HG02884 (cell line): ENCODE results near the gene SCD5.

Experiments
- ATAC-seq: cut with Tn5 transposase; IDR thresholded peaks from one replicate; pipeline ENCODE4 v1.9.1; 2021; ENCODE audit warnings: mild to moderate bottlenecking, moderate library complexity; ENCODE audit not compliant: unreplicated experiment

SCD5 gene

DNA sequence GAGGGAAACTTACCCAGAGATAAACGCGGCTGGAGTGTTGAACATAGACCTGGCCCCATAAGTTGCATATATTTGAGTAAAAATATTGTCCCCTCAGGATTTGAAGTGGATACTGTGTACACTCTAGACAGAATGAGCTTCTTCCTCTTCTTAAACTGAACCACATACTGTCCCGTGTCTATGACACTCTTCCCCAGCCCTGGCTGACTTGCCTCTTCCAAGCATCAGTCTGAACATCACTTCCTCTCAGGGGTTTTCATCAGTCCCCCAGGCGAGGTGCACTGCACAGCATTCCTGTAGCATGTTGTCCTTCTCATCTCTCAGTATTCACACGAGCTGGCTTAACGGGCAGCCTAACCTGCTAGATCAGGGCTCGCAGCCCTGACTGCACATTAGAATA lies 156.3 kb downstream of the SCD5 start:
- ATAC-seq = no peak

GRCh38 chr4:82640540-82640939 lies 158.1 kb downstream of the SCD5 start:
- ATAC-seq = no peak

GRCh38 chr4:82639971-82640370 lies 158.6 kb downstream of the SCD5 start:
- ATAC-seq = no peak

DNA sequence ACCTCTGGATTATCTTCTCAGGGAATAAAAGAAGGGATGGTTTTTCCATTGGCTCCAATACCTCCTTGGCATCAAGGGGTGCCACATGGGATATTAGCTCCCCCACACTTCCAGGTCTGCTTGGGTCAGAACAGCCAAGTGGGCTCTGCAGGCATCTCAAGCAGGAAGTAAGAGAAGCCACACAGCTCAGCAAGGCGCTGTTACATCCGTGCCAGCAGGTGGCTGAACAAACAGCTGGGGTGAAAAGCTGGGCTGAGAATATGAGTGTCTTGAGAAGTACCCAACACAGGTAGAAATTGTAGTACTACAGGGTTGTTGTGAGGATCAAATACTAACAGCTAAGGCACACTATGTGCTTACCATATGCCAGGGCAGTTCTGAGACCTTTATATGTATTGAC lies 160.1 kb downstream of the SCD5 start:
- ATAC-seq = no peak

- ATAC-seq = no peak
Observed at GRCh38 chr4:82630079-82630478, 168.5 kb downstream of the SCD5 start.

DNA sequence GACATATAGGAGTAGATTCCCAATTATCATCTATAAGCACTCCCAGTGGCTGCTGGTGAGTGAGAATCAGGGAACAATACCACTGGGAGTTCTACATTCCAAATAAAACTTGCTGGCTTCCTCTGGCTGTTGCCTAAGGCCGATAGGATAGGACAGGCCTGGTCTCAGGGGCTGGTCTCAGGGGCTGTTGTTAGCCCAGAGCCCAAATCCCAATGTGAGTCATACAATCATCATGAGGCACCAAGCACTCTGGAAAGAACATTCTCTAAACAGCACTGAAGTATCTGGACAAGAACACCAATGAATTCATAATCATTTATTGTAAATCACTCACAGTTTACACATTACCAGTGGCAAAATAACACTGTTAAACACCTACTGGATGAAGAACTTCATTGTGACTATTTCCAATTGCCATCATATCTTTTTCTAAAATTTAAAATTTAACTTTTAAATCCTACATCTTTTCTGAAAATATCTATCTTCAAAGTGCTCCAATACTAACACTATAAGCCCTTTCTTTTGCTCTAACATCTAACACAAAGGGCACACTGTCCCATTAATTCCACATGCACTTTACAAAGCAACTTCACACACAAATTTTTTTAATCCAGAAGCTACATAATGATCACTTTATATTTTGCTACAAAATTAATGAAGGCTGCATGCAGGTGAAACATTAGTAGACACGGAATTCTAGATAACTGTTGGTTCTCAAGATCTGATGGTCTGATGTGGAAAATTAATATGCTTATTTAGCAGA lies 169.2 kb downstream of the SCD5 start:
- ATAC-seq = no peak

- ATAC-seq = no peak
Observed at GRCh38 chr4:82626251-82626868, 172.2 kb downstream of the SCD5 start.

- ATAC-seq = no peak
Observed at GRCh38 chr4:82624819-82625218, 173.8 kb downstream of the SCD5 start.

DNA sequence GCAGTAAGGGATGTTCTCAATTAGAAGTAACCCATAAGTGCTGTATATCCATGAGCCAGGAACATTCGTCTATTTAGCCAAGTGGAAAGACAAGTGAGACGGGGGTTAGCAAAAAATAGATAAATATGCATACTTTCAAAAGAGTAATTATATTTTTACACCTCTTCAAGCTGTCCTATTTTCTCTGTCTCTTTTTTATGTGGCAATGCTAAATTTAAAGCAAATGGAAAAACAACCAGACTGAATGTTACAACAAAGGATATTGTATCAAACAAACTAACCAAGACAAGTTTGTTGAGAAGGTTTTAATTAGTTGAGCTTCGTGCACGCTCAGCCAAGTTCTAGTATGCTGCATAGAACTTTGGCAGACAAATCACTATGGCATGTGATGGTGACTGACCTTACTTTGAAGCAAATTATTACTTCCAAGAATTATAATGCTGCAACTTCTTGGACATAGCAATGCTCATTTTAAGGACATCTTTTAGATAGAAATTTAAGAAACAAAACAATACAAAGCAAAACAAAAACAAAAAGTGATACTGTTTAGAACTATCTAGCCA lies 175.4 kb downstream of the SCD5 start:
- ATAC-seq = no peak

DNA sequence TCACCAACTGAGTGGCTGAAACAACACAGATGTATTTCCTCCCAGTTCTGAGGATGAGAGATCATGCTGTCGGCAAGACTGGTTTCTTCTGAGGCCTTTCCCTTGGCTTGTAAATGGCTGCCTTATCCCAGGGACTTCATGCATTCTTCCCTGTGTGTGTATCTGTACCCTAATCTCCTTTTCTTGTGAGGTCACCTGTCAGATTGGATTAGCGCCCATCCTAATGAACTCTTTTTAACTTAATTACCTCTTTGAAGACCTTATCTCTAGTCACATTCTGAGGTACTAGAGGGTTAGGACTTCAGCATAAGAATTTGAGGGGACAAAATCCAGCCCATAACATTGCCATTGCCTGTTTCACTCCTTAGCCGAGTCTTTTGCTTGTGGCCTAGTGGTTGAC lies 177.3 kb downstream of the SCD5 start:
- ATAC-seq = no peak

- no peak for ATAC-seq
Observed at GRCh38 chr4:82620126-82620735, 178.4 kb downstream of the SCD5 start.

- no peak for ATAC-seq
Observed at GRCh38 chr4:82618103-82618720, 180.4 kb downstream of the SCD5 start.

DNA sequence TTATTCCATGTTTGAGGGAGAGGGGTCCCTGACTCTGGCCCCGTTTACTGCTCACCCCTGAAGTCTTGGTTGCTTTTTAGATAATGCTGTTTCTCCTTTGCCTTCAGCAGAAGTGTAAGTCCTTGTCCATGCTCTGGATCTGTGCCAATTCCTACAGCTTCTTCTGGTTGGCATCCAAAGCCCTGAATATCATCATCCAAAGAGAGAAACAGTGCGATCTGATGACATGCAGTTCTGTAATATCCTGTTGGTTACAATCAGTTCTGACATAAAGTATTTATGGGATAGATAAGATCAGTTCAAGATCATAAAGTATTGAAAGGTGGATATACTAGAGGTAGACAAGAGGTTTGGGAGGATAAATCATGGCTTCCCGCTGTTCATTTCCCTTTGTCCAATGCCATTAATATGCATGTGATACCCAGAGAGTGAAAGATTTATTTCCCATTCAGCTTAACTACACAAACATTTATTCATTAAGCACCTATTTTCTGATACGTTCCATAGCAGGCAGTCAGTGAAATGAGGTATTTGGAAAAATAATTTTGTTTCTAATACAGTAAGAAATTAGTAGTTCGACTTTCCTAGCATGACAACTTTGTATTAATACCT lies 183.7 kb downstream of the SCD5 start:
- no peak for ATAC-seq

GRCh38 chr4:82613121-82613520 lies 185.5 kb downstream of the SCD5 start:
- no peak for ATAC-seq

- no peak for ATAC-seq
Observed at GRCh38 chr4:82611982-82612381, 186.6 kb downstream of the SCD5 start.

- ATAC-seq = no peak
Observed at GRCh38 chr4:82611527-82611926, 187.1 kb downstream of the SCD5 start.

DNA sequence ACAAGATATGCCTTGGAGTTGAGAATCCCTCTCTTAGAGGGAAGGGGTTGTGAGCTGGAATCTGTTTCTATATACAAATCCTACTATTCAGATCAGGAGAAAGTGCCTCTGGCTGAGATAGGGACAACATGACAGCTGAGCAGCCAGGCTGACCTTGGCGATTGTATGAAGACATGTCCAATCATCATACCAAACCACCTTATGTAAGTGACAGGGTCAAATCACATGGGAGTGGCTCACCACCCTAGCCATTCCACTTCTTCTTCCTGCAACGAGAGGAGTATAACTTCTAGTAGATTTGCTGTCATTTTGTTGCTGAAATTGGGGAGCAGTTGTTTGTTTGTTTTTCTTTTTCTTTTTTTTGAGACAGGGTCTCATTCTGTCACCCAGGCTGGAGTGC lies 188.6 kb downstream of the SCD5 start:
- no peak for ATAC-seq

DNA sequence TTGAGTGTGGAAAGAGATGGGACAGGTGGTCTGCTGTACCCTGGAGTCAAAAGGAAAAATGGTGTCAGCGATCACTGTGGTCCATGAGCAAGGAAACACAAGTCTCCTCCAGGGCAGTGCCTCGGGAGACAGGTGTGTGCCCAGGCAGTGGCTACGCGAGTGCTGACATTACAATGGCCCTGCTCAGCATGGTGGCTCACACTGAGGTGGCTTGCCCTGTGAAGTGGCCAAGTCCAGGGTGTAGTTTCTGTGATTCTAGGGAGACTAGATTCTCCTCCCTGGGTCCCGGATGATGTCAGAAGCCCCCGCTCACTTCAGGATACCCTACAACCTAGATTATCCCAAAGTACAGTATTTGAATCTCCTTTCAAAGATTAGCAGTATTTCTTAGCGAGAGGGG lies 192.0 kb downstream of the SCD5 start:
- ATAC-seq = no peak

GRCh38 chr4:82604522-82604921 lies 194.1 kb downstream of the SCD5 start:
- no peak for ATAC-seq

DNA sequence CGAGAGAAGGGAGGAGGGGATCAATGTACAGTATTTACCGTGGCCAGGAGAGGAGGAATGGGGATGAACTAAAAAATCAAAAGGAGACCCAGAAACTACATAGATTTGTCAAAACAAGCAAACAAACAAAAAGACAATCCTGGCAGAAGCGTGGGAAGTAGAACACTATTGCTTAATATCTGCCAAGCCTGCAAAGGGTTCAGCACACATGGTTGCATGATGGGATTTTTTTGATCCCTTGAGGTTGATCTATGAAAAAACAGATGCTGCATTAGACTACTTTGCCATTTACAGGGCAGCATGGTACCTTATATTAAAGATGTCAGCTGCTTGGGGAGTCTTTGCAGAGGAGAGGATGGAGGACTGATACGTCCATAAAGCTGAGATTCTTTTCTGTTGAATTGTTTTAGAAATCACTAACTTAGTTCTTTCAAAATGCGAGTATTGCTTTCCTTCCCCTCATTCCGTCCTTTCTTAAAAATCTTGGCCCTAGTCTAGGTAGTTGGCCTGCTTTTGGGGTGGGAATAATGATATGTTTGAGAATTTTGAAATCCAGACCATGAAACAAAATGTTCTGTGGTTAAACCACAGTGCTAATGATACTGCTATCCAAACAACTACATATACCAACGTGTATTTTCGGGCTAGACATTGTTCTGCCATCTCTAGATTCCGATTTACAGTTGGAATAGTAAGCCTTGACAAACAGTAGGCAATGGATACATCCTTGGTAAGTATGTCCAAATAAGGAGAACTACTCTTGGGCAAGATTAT lies 197.2 kb downstream of the SCD5 start:
- ATAC-seq = no peak
